GM18868 (cell line): ENCODE results near the gene PCDHGB5.
A peak's percentile ranks its signal among the peaks of the same experiment; 100 is the strongest.
"Not testable (repeated sequence)": the region's sequence is repeated elsewhere in the genome, so short reads cannot be mapped to it uniquely, and the experiment has no call there.

ENCODE experiments used
- ATAC-seq: cut with Tn5 transposase; IDR thresholded peaks from one replicate; pipeline ENCODE4 v1.9.1; 2021; ENCODE audit warnings: mild to moderate bottlenecking, moderate library complexity; ENCODE audit not compliant: unreplicated experiment

PCDHGB5 gene

GRCh38 chr5:141409598-141410306 is 12.0 kb downstream of the PCDHGB5 start:
- no peak for ATAC-seq

- no peak for ATAC-seq
Observed at GRCh38 chr5:141411575-141411974, 13.8 kb downstream of the PCDHGB5 start.

- peak; percentile 73 for ATAC-seq
Observed at GRCh38 chr5:141412854-141413539, 15.2 kb downstream of the PCDHGB5 start, which contains the start of gene PCDHGA10. Gene PCDHGA10 (plus strand): TSS chr5:141412987. CDS start chr5:141413176, 189 bp downstream.

- no peak for ATAC-seq
Observed at GRCh38 chr5:141413540-141414069, 15.9 kb downstream of the PCDHGB5 start.

GRCh38 chr5:141414548-141415274 is 17.0 kb downstream of the PCDHGB5 start:
- ATAC-seq: not testable (repeated sequence)

GRCh38 chr5:141415275-141415618 is 17.5 kb downstream of the PCDHGB5 start:
- ATAC-seq: not testable (repeated sequence)

- ATAC-seq: peak; percentile 69
Observed at GRCh38 chr5:141417494-141418172, 19.9 kb downstream of the PCDHGB5 start, which contains the start of gene PCDHGB7. Gene PCDHGB7 (plus strand): TSS chr5:141417677. CDS start chr5:141417860, 183 bp downstream.

GRCh38 chr5:141419074-141419880 is 21.5 kb downstream of the PCDHGB5 start:
- no peak for ATAC-seq

- peak; percentile 65 for ATAC-seq
Observed at GRCh38 chr5:141420855-141421488, 23.2 kb downstream of the PCDHGB5 start, which contains the start of gene PCDHGA11. Gene PCDHGA11 (plus strand): TSS chr5:141421051. CDS start chr5:141421228, 177 bp downstream.

GRCh38 chr5:141421489-141421855 is 23.7 kb downstream of the PCDHGB5 start:
- no peak for ATAC-seq

GRCh38 chr5:141422742-141423291 is 25.1 kb downstream of the PCDHGB5 start:
- ATAC-seq: no peak

- no peak for ATAC-seq
Observed at GRCh38 chr5:141427783-141428426, 30.2 kb downstream of the PCDHGB5 start.

GRCh38 chr5:141430332-141431113 is 32.8 kb downstream of the PCDHGB5 start, which contains the start of gene PCDHGA12:
Gene PCDHGA12 (plus strand): TSS chr5:141430507. CDS start chr5:141430760, 253 bp downstream.
- peak; percentile 89 for ATAC-seq

GRCh38 chr5:141431286-141431685 is 33.5 kb downstream of the PCDHGB5 start:
- peak; percentile 56 for ATAC-seq

- ATAC-seq: not testable (repeated sequence)
Observed at GRCh38 chr5:141432308-141432707, 34.6 kb downstream of the PCDHGB5 start.

GRCh38 chr5:141432726-141433125 is 35.0 kb downstream of the PCDHGB5 start:
- ATAC-seq: not testable (repeated sequence)

- no peak for ATAC-seq
Observed at GRCh38 chr5:141434006-141434405, 36.3 kb downstream of the PCDHGB5 start.

- no peak for ATAC-seq
Observed at GRCh38 chr5:141437221-141437620, 39.5 kb downstream of the PCDHGB5 start.
